HEK293 (cell line): ENCODE data around the gene SHROOM3.

Source experiments
- CTCF ChIA-PET: fragments of 350-600 bp; formaldehyde crosslinking; extraction: SDS; loops from one replicate; lab custom pipeline; 2021; ENCODE audit warnings: antibody characterized with exemption; lab: Yijun Ruan, JAX
- POLR2A ChIA-PET: fragments of 300-600 bp; formaldehyde crosslinking; extraction: SDS; loops from one replicate; lab custom pipeline; 2020; ENCODE audit warnings: antibody characterized with exemption, inconsistent platforms; lab: Yijun Ruan, JAX
- H3K27ac ChIP-seq: fragments of 200-500 bp; sonication (Bioruptor generic); 2 replicates; pipeline ENCODE4 v1.5.1; 2014; ENCODE audit warnings: low read depth, low read length, control low read depth, inconsistent platforms; ENCODE audit errors: extremely low read depth
- H3K36me3 ChIP-seq, 2 experiments: fragments of 200-500 bp in 1 of 2; sonication (Bioruptor generic) in 1 of 2; 1 replicate in 1 of 2; 2 replicates in 1 of 2; pipeline ENCODE4 v1.5.1; 2014 to 2017; ENCODE audit warnings: inconsistent platforms in 2 of 2, low read length in 2 of 2; ENCODE audit not compliant: control insufficient read depth in 2 of 2, insufficient read depth in 1 of 2
- H3K4me1 ChIP-seq: fragments of 200-500 bp; sonication (Bioruptor generic); 2 replicates; pipeline ENCODE4 v1.5.1; 2014; ENCODE audit warnings: mild to moderate bottlenecking, low read length, inconsistent platforms; ENCODE audit not compliant: control insufficient read depth, insufficient read depth
- H3K4me3 ChIP-seq: 2 replicates; pipeline ENCODE4 v1.5.1; 2011; ENCODE audit warnings: low read depth, mild to moderate bottlenecking, control low read depth, low read length, moderate library complexity
- H3K9me3 ChIP-seq: fragments of 200-500 bp; sonication (Bioruptor generic); 2 replicates; pipeline ENCODE4 v1.5.1; 2014; ENCODE audit warnings: low read depth, low read length, inconsistent platforms; ENCODE audit not compliant: control insufficient read depth, insufficient read depth
- BCL11B ChIP-seq: fragments of 450-650 bp; formaldehyde crosslinking; IDR thresholded peaks from 2 replicates; pipeline ENCODE4 v1.5.1; 2016; ENCODE audit warnings: low read depth, missing biosample characterization, missing genetic modification characterization
- BCL6B ChIP-seq: fragments of 450-650 bp; formaldehyde crosslinking; IDR thresholded peaks from 2 replicates; pipeline ENCODE4 v1.5.1; 2017; ENCODE audit warnings: missing biosample characterization, missing genetic modification characterization
- CTCF ChIP-seq: fragments of 450-650 bp; formaldehyde crosslinking; IDR thresholded peaks from 2 replicates; pipeline ENCODE4 v1.5.1; 2016; ENCODE audit warnings: missing biosample characterization, missing genetic modification characterization
- EGR2 ChIP-seq: fragments of 450-650 bp; formaldehyde crosslinking; IDR thresholded peaks from 2 replicates; pipeline ENCODE4 v1.5.1; 2016; ENCODE audit warnings: low read depth, missing biosample characterization, missing genetic modification characterization
- ELK4 ChIP-seq: IDR thresholded peaks from 2 replicates; pipeline ENCODE4 v1.6.1; 2011; ENCODE audit warnings: mild to moderate bottlenecking, low read depth, low read length, borderline replicate concordance
- OVOL3 ChIP-seq: fragments of 450-650 bp; formaldehyde crosslinking; IDR thresholded peaks from 2 replicates; pipeline ENCODE4 v1.5.1; 2016; ENCODE audit warnings: missing biosample characterization, missing genetic modification characterization
- PRDM10 ChIP-seq: fragments of 450-650 bp; formaldehyde crosslinking; IDR thresholded peaks from 2 replicates; pipeline ENCODE4 v1.5.1; 2016; ENCODE audit warnings: missing biosample characterization, missing genetic modification characterization
- SCRT2 ChIP-seq: fragments of 450-650 bp; formaldehyde crosslinking; IDR thresholded peaks from 2 replicates; pipeline ENCODE4 v1.5.1; 2016; ENCODE audit warnings: missing biosample characterization, missing genetic modification characterization
- SP7 ChIP-seq: fragments of 450-650 bp; formaldehyde crosslinking; IDR thresholded peaks from 2 replicates; pipeline ENCODE4 v1.5.1; 2016; ENCODE audit warnings: missing biosample characterization, missing genetic modification characterization
- ZNF146 ChIP-seq: fragments of 450-650 bp; formaldehyde crosslinking; IDR thresholded peaks from 2 replicates; pipeline ENCODE4 v1.5.1; 2016; ENCODE audit warnings: missing biosample characterization, missing genetic modification characterization
- ZNF19 ChIP-seq: fragments of 450-650 bp; formaldehyde crosslinking; IDR thresholded peaks from 2 replicates; pipeline ENCODE4; 2016; ENCODE audit warnings: missing biosample characterization, missing genetic modification characterization, low read depth
- ZNF302 ChIP-seq: fragments of 450-650 bp; formaldehyde crosslinking; IDR thresholded peaks from 2 replicates; pipeline ENCODE4 v1.5.1; 2016; ENCODE audit warnings: missing biosample characterization, missing genetic modification characterization, low read depth
- ZNF311 ChIP-seq: fragments of 450-650 bp; formaldehyde crosslinking; IDR thresholded peaks from 2 replicates; pipeline ENCODE4 v1.5.1; 2017; ENCODE audit warnings: missing biosample characterization, missing genetic modification characterization, borderline replicate concordance
- ZNF324 ChIP-seq: fragments of 450-650 bp; formaldehyde crosslinking; IDR thresholded peaks from 2 replicates; pipeline ENCODE4 v1.5.1; 2016; ENCODE audit warnings: missing biosample characterization, missing genetic modification characterization
- ZNF391 ChIP-seq: fragments of 450-650 bp; formaldehyde crosslinking; IDR thresholded peaks from 2 replicates; pipeline ENCODE4 v1.5.1; 2016; ENCODE audit warnings: low read depth, missing biosample characterization, missing genetic modification characterization, borderline replicate concordance
- ZNF416 ChIP-seq: fragments of 450-650 bp; formaldehyde crosslinking; IDR thresholded peaks from 2 replicates; pipeline ENCODE4 v1.5.1; 2016; ENCODE audit warnings: missing biosample characterization, missing genetic modification characterization
- ZNF48 ChIP-seq: fragments of 450-650 bp; formaldehyde crosslinking; IDR thresholded peaks from 2 replicates; pipeline ENCODE4 v1.5.1; 2016; ENCODE audit warnings: missing biosample characterization, missing genetic modification characterization
- ZNF501 ChIP-seq: fragments of 450-650 bp; formaldehyde crosslinking; IDR thresholded peaks from 2 replicates; pipeline ENCODE4 v1.5.1; 2016; ENCODE audit warnings: missing biosample characterization, missing genetic modification characterization
- ZNF529 ChIP-seq: fragments of 450-650 bp; formaldehyde crosslinking; IDR thresholded peaks from 2 replicates; pipeline ENCODE4 v1.5.1; 2017; ENCODE audit warnings: missing genetic modification characterization, missing biosample characterization; ENCODE audit not compliant: insufficient replicate concordance
- ZNF610 ChIP-seq: fragments of 450-650 bp; formaldehyde crosslinking; IDR thresholded peaks from 2 replicates; pipeline ENCODE4 v1.5.1; 2016; ENCODE audit warnings: missing biosample characterization, missing genetic modification characterization, borderline replicate concordance
- ZNF629 ChIP-seq: fragments of 450-650 bp; formaldehyde crosslinking; IDR thresholded peaks from 2 replicates; pipeline ENCODE4 v1.5.1; 2017; ENCODE audit warnings: missing biosample characterization, missing genetic modification characterization
- ZNF660 ChIP-seq: fragments of 450-650 bp; IDR thresholded peaks from 2 replicates; pipeline ENCODE4 v1.5.1; 2018; ENCODE audit warnings: missing biosample characterization, mild to moderate bottlenecking, missing genetic modification characterization
- ZNF76 ChIP-seq: fragments of 450-650 bp; formaldehyde crosslinking; IDR thresholded peaks from 2 replicates; pipeline ENCODE4; 2016; ENCODE audit warnings: low read depth, missing biosample characterization, missing genetic modification characterization, borderline replicate concordance
- TF ChIP-seq, protein P1 (sequence below): fragments of 450-650 bp; formaldehyde crosslinking; IDR thresholded peaks from 2 replicates; pipeline ENCODE4 v1.5.1; 2016; ENCODE audit warnings: missing biosample characterization, missing genetic modification characterization, low read depth

Gene SHROOM3

GRCh38 chr4:76628251-76628650 lies 193.2 kb downstream of the SHROOM3 start:
- ChIA-PET POLR2A (interaction anchor here (0.6 kb wide), 1 partner anchor 38 kb away, joined by 5 read pairs; no protein-coding TSS in a partner anchor), CTCF (no interaction called here)
- TF ChIP-seq ZNF19 (no peak), ELK4 (no peak), ZNF501 (tag by site-specific recombination) (no peak), CTCF (tag by site-specific recombination) (no peak), ZNF416 (no peak), BCL6B (tag by site-specific recombination) (no peak), OVOL3 (tag by site-specific recombination) (no peak), PRDM10 (tag by site-specific recombination) (no peak), ZNF324 (tag by site-specific recombination) (no peak), ZNF629 (tag by site-specific recombination) (no peak), ZNF48 (no peak), ZNF610 (tag by site-specific recombination) (no peak), ZNF529 (tag by site-specific recombination) (no peak), ZNF302 (tag by site-specific recombination) (no peak), SCRT2 (tag by site-specific recombination) (no peak), EGR2 (tag by site-specific recombination) (no peak), SP7 (tag by site-specific recombination) (no peak)
- H3K27ac ChIP-seq, result no peak overlapping the region
- H3K4me1 ChIP-seq, result peaks cover 4% of the 10 kb centered on the region
- no peaks in the 10 kb centered on the region for H3K36me3 ChIP-seq
- H3K4me3 ChIP-seq, result no peak overlapping the region
- H3K9me3 ChIP-seq, result no peaks in the 10 kb centered on the region

DNA sequence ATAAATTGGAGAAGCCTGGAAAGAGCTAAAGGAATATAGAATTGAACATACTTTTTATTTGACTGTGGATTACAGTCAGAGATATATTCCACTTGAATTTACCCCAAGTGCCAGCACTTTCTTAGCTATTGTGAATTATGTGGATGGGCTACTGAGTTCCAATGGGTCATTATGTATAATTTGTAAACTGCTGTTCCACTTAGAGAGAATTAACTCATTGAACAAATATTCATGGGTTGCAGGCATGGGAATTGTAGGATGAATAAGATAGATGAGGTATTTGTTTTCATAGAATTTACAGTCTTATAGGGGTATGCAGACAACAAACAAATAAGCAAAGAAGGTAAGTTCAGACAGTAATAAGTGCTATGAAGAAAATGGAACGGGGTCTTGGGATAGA lies 195.7 kb downstream of the SHROOM3 start:
- ChIA-PET POLR2A (interaction anchor here (0.5 to 1.1 kb wide), 3 partner anchors 29 to 414 kb away, joined by 3 read pairs; no protein-coding TSS in a partner anchor), CTCF (interaction anchor here (0.7 kb wide), 1 partner anchor 58 kb away, joined by 3 read pairs; no protein-coding TSS in a partner anchor)
- no peak overlapping the region for H3K27ac ChIP-seq
- H3K9me3 ChIP-seq, result no peaks in the 10 kb centered on the region
- H3K4me3 ChIP-seq, result no peak overlapping the region
- TF ChIP-seq ZNF76 (no peak), ZNF660 (tag by site-specific recombination) (no peak), ZNF311 (tag by site-specific recombination) (no peak), ZNF146 (no peak), ZNF391 (no peak), ZNF302 (tag by site-specific recombination) (no peak), BCL11B (tag by site-specific recombination) (no peak), EGR2 (tag by site-specific recombination) (no peak)
- TF ChIP-seq, protein P1, sequence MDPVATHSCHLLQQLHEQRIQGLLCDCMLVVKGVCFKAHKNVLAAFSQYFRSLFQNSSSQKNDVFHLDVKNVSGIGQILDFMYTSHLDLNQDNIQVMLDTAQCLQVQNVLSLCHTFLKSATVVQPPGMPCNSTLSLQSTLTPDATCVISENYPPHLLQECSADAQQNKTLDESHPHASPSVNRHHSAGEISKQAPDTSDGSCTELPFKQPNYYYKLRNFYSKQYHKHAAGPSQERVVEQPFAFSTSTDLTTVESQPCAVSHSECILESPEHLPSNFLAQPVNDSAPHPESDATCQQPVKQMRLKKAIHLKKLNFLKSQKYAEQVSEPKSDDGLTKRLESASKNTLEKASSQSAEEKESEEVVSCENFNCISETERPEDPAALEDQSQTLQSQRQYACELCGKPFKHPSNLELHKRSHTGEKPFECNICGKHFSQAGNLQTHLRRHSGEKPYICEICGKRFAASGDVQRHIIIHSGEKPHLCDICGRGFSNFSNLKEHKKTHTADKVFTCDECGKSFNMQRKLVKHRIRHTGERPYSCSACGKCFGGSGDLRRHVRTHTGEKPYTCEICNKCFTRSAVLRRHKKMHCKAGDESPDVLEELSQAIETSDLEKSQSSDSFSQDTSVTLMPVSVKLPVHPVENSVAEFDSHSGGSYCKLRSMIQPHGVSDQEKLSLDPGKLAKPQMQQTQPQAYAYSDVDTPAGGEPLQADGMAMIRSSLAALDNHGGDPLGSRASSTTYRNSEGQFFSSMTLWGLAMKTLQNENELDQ (tag by site-specific recombination), result no peak
- no peaks in the 10 kb centered on the region for H3K36me3 ChIP-seq
- H3K4me1 ChIP-seq, result no peaks in the 10 kb centered on the region
